GM19043 (cell line): ENCODE measurements around the gene FLAD1.

Experiments used
- ATAC-seq: cut with Tn5 transposase; IDR thresholded peaks from one replicate; pipeline ENCODE4 v1.9.1; 2021; ENCODE audit warnings: low read depth; ENCODE audit not compliant: unreplicated experiment

FLAD1 gene

GRCh38 chr1:154982897-154983648 lies at the start of gene FLAD1:
Gene FLAD1 (plus strand): TSS chr1:154983344. CDS start chr1:154983695, 351 bp downstream.
- ATAC-seq: peak; percentile 98

GRCh38 chr1:154934358-154934948 lies 48.7 kb upstream of the FLAD1 start:
- no peak for ATAC-seq

GRCh38 chr1:154935749-154936554 lies 47.2 kb upstream of the FLAD1 start:
- ATAC-seq: no peak

GRCh38 chr1:154936555-154937084 lies 46.5 kb upstream of the FLAD1 start, which contains the start of gene PMVK:
Gene PMVK (minus strand): TSS chr1:154936719. CDS start chr1:154936685, 34 bp downstream.
- peak; percentile 60 for ATAC-seq

GRCh38 chr1:154937085-154937987 lies 45.8 kb upstream of the FLAD1 start:
- peak; percentile 44 for ATAC-seq

- ATAC-seq: no peak
Observed at GRCh38 chr1:154937988-154938386, 45.2 kb upstream of the FLAD1 start.

GRCh38 chr1:154938604-154939399 lies 44.3 kb upstream of the FLAD1 start:
- no peak for ATAC-seq

- ATAC-seq: no peak
Observed at GRCh38 chr1:154940213-154940560, 43.0 kb upstream of the FLAD1 start.

- ATAC-seq: no peak
Observed at GRCh38 chr1:154940651-154941194, 42.4 kb upstream of the FLAD1 start.

- ATAC-seq: no peak
Observed at GRCh38 chr1:154941333-154942013, 41.7 kb upstream of the FLAD1 start.

- ATAC-seq: no peak
Observed at GRCh38 chr1:154943649-154944400, 39.3 kb upstream of the FLAD1 start.

GRCh38 chr1:154944401-154945159 lies 38.6 kb upstream of the FLAD1 start:
- no peak for ATAC-seq

GRCh38 chr1:154945160-154945961 lies 37.8 kb upstream of the FLAD1 start:
- ATAC-seq: no peak

GRCh38 chr1:154945962-154946850 lies 36.9 kb upstream of the FLAD1 start:
- ATAC-seq: no peak

- ATAC-seq: no peak
Observed at GRCh38 chr1:154948079-154948478, 35.1 kb upstream of the FLAD1 start.
